NK-92 treated with Interleukin-12 subunit alpha and Interleukin-12 subunit beta, amount 100 ng/mL, for 24 hours (cell line): Measurements from ENCODE around the gene SEC14L1.
"Not testable (repeated sequence)": the region's sequence is repeated elsewhere in the genome, so short reads cannot be mapped to it uniquely, and the experiment has no call there.

Experiments used
- DNase-seq: peaks from one replicate; lab custom pipeline; 2025; lab: John Stamatoyannopoulos, UW

SEC14L1 gene

DNA sequence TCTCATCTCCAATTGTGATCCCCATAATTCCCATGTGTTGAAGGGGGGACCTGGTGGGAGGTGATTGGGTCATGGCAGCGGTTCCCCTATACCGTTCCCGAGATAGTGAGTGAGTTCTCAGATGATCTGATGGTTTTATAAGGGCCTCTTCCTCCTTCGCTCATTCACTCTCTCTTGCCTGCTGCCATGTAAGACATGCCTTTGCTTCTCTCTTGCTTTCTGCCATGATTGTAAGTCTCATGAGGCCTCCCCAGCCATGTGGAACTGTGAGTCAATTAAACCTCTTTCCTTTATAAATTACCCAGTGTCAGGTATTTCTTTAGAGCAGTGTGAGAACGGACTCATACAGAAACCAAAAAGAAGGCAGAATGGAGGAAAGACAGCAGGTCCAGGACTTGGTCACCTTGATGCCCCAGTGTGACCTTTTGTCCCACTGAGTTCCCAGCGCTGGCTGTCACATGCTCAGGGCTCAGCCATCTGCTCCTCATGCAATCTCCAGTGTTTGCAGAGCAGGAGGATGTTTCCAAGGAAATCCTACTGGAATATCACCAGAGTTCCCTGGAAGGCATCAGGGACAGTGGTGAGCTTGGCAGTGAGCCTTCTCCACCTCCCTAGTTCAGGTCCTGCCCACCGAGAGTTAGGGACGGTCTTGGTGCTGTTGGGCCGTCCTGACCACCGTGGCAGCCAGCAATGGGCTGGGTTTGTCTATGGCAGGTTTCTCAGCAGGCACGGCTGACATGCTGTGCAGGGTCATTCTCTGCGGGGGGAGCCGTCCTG is 96.7 kb downstream of the SEC14L1 start:
- no peak for DNase-seq

DNA sequence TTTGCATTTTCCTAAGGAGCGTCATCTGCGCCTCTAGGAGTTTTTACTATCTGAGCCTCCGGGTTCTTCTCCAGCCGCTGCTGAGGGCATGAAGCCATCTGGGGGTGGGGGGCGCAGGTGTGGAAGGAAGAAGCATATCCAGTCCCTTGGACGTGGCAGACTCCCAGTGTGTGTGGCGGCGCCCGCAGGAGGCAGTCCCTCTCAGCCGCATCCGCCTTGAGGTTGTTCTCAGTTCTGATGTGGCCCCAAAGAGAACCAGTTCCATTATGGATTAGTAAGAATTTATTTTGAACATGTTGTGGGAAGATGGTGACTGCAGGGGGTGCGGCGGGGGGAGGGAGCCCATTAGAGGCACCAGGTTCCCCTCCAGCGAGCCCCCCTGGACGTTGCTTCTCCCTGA is 100.2 kb downstream of the SEC14L1 start:
- DNase-seq, result no peak

- DNase-seq, result no peak
Observed at GRCh38 chr17:77242118-77242851, 101.5 kb downstream of the SEC14L1 start.

DNA sequence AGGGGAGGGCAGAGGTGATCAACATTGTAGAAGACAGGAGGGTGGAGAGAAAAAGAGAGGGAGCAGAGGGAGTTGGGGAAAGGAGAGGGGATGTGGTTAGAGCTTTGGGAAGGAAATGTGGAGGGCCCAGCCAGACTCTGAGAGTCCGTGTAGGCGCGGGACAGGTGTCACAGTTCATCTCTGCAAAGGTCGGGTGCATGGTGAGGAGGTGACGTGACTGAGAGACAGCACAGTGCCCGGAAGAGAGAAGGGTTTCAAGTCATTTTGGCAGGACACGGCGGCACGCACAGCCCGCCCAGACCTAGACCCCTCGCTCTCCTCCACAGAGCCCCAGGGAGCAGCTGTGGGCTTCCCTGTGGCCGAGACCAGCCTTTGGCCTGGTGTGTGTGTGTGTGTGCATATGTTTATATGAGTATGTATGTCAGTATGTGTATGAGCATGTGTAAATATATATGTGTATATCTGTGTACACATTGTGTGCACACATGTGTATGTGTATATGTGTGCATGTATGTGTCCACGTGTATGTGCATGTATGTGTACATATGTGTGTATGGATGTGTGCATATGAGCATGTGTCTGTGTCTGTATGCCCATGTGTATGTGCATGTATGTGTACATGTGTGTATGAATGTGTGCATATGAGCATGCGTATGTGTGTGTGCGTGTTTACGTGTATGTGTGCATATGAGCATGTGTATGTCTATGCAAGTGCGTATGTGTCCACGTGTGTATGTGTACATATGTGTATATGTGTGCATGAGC is 104.6 kb downstream of the SEC14L1 start:
- DNase-seq, result no peak

DNA sequence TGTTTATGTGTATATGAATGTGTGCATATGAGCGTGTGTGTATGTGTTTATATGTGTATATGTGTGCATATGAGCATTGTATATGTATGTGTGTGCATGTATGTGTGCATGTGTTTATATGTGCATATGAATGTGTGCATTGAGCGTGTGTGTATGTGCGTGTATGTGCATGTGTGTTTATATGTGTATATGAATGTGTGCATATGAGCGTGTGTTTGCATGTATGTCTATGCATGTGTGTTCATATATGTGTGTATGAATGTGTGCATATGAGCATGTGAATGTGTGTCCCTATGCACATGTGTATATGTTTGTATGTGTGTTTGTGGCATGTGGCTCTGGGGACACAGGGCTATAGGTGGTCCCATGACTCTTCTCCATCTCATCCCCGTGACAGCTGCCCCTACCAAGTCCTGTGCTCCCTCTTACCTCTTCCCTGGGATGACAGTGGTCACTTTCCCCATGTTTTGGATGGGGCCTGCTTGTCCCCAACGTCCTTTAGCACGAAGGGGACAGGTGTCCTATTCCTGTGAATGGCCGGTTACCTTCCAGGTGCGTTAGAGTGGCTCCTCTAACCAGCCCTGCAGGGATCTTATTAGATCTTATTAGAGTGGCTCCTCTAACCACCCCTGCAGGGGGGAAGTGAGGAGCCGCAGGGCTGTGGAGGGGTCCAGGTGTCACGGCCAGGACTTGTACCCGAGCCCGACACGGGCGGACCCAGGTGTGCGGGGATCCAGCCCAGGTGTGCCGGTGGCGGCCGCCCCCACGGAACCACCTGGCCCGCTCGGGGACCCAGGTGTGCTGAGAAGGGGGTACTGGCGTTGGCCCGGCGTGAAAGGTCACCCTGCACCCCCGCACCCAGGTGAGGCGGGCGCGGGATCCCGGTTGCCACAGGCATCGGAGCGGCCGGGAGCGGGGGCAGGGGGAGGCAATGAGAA is 105.6 kb downstream of the SEC14L1 start:
- DNase-seq, result no peak

DNA sequence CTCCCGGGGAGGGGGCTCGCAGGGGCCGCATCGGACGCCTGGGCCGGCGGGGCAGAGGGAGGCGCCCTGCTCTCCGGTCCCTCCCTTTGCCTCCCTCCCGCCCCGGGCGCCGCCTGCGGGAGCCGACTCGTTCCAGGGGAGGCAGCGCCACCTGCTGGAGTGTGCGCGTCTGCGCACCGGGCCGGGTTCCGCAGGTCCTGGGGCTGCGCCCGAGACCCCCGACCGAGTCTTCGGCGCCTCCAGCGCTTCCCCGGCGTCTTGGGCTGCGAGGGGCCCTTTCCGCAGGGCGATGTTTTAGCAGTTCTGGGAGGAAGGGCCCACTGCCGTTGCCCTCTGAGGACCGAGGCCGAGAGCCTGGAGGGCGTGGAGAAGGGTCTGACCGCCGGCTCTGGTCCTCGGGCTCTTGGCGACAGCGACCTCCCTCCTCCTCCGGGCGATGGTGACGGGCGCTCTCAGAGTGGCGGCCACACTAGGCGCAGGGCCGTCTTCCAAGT is 106.3 kb downstream of the SEC14L1 start:
- DNase-seq, result peak; percentile 59

GRCh38 chr17:77247609-77248008 is 106.8 kb downstream of the SEC14L1 start:
- no peak for DNase-seq

- DNase-seq, result no peak
Observed at GRCh38 chr17:77248216-77249114, 107.7 kb downstream of the SEC14L1 start.

GRCh38 chr17:77251622-77252183 is 110.9 kb downstream of the SEC14L1 start:
- DNase-seq, result no peak

DNA sequence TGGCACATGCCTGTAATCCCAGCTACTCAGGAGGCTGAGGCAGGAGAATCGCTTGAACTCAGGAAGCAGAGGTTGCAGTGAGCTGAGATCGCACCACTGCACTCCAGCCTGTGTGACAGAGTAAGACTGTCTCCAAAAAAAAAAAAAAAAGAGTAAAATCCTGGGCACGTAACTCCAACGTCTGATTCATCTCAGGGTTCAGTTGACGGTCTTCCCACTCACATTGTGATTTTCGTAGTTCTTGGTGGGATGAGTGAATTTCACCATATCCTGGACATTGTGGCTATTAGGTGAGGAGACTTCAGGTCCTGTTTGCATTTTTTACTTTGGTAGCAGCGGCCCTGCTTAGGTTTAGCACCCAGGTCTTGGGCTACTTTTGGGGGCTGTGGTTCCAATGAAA is 111.5 kb downstream of the SEC14L1 start:
- DNase-seq, result not testable (repeated sequence)

- no peak for DNase-seq
Observed at GRCh38 chr17:77253611-77254051, 112.9 kb downstream of the SEC14L1 start.

DNA sequence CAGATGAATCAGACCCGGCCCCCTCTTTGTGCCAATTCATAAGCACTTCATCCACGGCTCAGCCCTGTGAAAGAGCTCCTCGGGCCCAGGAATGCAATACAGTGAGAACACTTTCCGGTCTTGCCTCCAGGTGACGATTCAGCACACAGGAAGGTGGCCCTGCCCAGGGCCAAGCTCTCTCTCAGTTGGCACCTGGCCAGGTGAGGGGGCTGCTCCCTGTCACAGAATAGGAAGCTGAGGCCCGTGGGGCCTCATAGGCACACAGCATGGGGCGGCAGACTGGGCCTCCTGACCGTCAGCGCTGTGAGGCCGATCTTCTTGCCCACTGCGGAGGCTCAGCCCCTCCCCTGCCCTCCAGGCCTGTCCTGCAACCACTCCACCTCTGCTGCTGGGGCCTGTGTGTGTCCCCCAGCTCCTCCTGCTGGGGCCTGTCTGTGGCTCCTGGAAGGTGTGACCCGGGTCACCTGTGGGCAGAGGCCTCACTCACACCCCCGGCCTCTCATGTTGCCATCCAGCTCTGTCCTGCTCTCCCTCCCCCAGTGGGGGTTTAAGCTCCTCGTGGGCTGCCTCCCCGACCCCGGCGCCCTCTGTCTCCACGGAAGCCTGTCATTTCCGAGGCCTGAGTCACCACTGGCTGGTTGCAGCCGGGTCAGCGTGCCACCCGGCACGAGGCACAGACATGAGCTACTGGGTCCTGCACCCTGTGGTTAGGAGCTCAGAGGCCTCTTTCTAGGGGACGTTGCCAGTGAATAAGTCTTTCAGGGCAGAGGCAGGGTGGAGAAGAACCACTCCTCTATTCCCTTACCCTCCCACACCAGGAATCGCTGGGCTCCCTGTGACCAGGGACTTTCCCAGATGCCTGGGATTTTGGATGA is 114.4 kb downstream of the SEC14L1 start:
- no peak for DNase-seq

DNA sequence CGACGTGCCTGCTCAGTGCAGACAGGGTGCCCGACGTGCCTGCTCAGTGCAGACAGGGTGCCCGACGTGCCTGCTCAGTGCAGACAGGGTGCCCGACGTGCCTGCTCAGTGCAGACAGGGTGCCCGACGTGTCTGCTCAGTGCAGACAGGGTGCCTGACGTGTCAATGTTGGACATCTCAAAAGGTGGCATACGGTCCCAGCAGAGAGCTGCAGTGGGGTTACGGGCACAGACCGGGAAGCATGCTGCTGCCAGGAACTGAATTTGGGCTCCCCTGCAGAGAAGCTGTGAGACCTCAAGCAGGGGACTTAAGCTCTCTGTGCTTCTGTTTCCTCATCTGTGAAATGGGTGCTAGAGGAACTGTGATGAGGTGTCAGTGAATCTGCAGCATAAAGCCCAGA is 115.2 kb downstream of the SEC14L1 start:
- DNase-seq, result not testable (repeated sequence)

DNA sequence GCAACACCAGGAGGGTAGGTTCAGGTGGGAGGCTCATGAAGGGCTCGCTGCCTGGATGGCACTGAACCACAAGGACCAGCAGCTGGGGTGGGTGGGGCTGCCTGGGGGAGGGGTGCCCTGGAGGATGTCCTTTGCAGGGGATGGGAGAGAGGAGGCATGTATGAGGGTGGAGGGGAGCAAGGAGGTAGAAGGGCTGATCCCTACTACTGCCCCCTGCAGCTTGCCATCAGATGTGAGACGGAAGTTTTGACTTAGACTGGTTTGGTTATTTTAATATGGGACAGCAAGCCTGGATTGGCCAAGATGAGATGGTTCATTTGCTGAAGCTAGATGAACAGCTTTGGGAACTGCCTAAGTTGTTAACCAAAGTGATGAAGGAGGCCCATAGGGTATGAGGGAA is 115.9 kb downstream of the SEC14L1 start:
- DNase-seq, result no peak

DNA sequence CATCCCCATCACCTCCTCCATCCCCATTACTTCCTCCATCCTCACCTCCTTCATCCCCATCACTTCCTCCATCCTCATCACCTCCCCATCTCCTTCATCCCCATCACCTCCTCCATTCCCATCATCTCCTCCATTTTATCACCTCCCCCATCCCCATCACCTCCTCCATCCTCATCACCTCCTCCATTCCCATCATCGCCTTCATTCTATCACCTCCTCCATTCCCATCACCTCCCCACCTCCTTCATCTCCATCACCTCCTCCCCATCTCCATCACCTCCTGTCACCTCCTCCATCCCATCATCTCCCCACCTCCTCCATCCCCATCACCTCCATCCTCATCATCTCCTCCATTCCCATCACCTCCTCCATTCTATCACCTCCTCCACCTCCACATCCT is 116.4 kb downstream of the SEC14L1 start:
- no peak for DNase-seq

DNA sequence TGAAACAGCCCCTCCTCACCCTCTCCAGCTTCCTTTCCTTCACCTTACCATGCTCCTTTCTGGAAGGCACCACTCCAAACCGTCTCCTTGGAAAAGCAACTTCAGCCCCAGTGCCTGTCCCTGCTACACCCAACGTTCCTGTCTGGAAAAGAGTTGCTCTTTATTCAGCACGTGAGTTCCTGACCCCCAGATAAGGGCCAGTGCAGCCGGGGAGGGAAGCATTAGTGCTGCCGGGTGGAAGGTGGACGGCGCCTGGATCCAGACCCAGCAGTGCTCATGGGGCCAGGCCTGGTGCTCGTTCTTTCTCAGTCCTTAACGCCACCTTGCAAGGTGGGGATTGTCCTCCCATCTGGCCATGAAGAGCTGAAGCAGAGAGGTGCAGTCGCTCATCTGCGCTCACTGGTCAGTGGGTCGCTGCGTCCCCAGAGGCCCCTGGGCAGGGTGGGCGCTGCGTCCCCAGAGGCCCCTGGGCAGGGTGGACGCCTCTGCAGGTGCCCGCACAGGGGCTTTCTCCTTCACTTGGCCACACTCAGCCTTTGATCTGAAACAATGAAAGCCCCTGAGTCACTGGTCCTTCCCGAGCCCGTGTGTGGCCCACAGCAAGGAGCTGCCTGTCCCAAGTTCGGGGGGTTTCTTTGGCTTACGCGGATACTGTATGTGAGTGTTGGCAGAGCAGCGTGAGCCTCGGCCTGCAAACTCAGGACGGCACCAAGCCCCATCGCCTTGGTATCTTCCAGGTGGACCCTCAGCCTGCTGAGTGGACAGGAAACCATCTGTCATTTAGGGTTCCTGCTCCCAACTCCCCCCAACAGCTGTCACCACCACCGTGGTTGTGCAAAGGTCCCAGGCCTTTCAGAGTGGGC is 117.1 kb downstream of the SEC14L1 start:
- no peak for DNase-seq

DNA sequence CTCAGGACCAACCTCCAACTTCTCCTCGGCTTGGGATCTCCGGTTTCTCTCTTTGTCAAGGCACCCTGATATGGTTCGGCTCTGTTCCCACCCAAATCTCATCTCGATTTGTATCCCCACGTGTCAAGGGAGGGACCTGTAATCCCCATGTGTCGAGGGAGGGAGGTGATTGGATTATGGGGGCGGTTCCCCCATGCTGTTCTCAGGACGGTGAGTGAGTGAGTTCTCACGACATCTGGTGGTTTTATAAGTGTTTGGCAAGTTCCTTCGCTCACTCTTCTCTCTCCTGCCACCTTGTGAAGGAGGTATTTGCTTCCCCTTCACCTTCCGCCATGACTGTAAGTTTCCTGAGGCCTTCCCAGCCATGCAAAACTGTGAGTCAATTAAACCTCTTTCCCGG is 117.9 kb downstream of the SEC14L1 start:
- no peak for DNase-seq

GRCh38 chr17:77264617-77265230 is 124.0 kb downstream of the SEC14L1 start:
- DNase-seq, result no peak
